OCI-LY1 (cell line): ENCODE data around the gene PCDH18.
"Not testable (repeated sequence)": the region's sequence is repeated elsewhere in the genome, so short reads cannot be mapped to it uniquely, and the experiment has no call there.

Experiments used
- CTCF ChIP-seq: fragments of 200-600 bp; sonication (generic), shearing (Covaris generic); IDR thresholded peaks from 2 replicates; pipeline ENCODE4 v1.5.1; 2017; ENCODE audit warnings: mild to moderate bottlenecking, antibody characterized with exemption, low read length, moderate library complexity, mixed read lengths
- EZH2 ChIP-seq: fragments of 200-600 bp; sonication (generic), shearing (Covaris generic); IDR thresholded peaks from 2 replicates; pipeline ENCODE4 v1.8.0; 2017; ENCODE audit warnings: borderline replicate concordance, mixed run types, mild to moderate bottlenecking, antibody characterized with exemption, low read length, moderate library complexity, mixed read lengths

GRCh38 chr4:137496267-137496666, 36.0 kb downstream of the PCDH18 start:
- TF ChIP-seq EZH2, CTCF: not testable (repeated sequence)
